SK-N-SH (cell line): ENCODE data around the gene HIPK2. TPM values are rescaled to one million over a fixed set of nuclear protein-coding genes. Genes with fewer than 3 reads are reported as not detected.

Experiments used
- CTCF ChIA-PET: fragments of 300-600, 350-600 bp; formaldehyde crosslinking; extraction: SDS; loops from one replicate; lab custom pipeline; 2021; lab: Yijun Ruan, JAX
- POLR2A ChIA-PET: fragments of 350-600 bp; sonication (Branson Sonifier 250); formaldehyde crosslinking; extraction: SDS; loops from one replicate; lab custom pipeline; 2020; ENCODE audit warnings: antibody characterized with exemption, inconsistent platforms; lab: Yijun Ruan, JAX
- DNase-seq: peaks from one replicate; pipeline ENCODE4 v3.0.0; 2012
- H2AFZ ChIP-seq: fragments of 200-600 bp; sonication (generic); 2 replicates; pipeline ENCODE4 v1.8.1; 2016; ENCODE audit warnings: antibody characterized with exemption, mild to moderate bottlenecking, low read depth
- H3F3A ChIP-seq: fragments of 200-600 bp; sonication (generic); replicated peaks from 2 replicates; pipeline ENCODE3; 2016; ENCODE audit warnings: antibody characterized with exemption, mild to moderate bottlenecking; ENCODE audit not compliant: insufficient read depth
- H3K27ac ChIP-seq, 2 experiments: fragments of 200-500 bp in 1 of 2; fragments of 200-600 bp in 1 of 2; sonication (Bioruptor generic) in 1 of 2; sonication (generic), shearing (Covaris generic) in 1 of 2; 2 replicates each; pipeline versions ENCODE4 v1.5.1 to v1.6.1; 2014 to 2016; ENCODE audit warnings: low read depth in 2 of 2, inconsistent platforms in 1 of 2, low read length in 1 of 2, mild to moderate bottlenecking in 1 of 2, mixed read lengths in 1 of 2
- H3K27me3 ChIP-seq: fragments of 200-600 bp; sonication (generic), shearing (Covaris generic); 2 replicates; pipeline ENCODE4 v1.6.1; 2016; ENCODE audit warnings: mixed run types; ENCODE audit not compliant: insufficient read depth
- H3K36me3 ChIP-seq, 2 experiments: fragments of 200-500 bp in 1 of 2; fragments of 200-600 bp in 1 of 2; sonication (Bioruptor generic) in 1 of 2; sonication (generic) in 1 of 2; replicated peaks in 1 of 2; 2 replicates each; pipeline versions ENCODE3 to v1.5.1; 2014 to 2016; ENCODE audit warnings: low read length in 1 of 2, mild to moderate bottlenecking in 1 of 2; ENCODE audit not compliant: insufficient read depth in 2 of 2, control insufficient read depth in 1 of 2
- H3K4me1 ChIP-seq, 2 experiments: fragments of 200-500 bp in 1 of 2; fragments of 200-600 bp in 1 of 2; sonication (Bioruptor generic) in 1 of 2; sonication (generic), shearing (Covaris generic) in 1 of 2; 2 replicates each; pipeline versions ENCODE4 v1.5.1 to v1.6.1; 2014 to 2016; ENCODE audit warnings: low read depth in 1 of 2, low read length in 1 of 2, mixed run types in 1 of 2; ENCODE audit not compliant: insufficient read depth in 2 of 2, control insufficient read depth in 1 of 2
- H3K4me2 ChIP-seq: fragments of 200-600 bp; sonication (generic), shearing (Covaris generic); 2 replicates; pipeline ENCODE4 v1.6.1; 2017; ENCODE audit warnings: mixed run types
- H3K4me3 ChIP-seq, 2 experiments: fragments of 200-500 bp in 1 of 2; fragments of 200-600 bp in 1 of 2; sonication (Bioruptor generic) in 1 of 2; sonication (generic), shearing (Covaris generic) in 1 of 2; 2 replicates each; pipeline versions ENCODE4 v1.5.1 to v1.8.1; 2014 to 2016; ENCODE audit warnings: low read depth in 2 of 2, inconsistent platforms in 1 of 2, low read length in 1 of 2, mild to moderate bottlenecking in 1 of 2, mixed read lengths in 1 of 2, moderate library complexity in 1 of 2
- H3K79me2 ChIP-seq: fragments of 200-600 bp; sonication (generic); 2 replicates; pipeline ENCODE4 v1.8.1; 2017; ENCODE audit warnings: mild to moderate bottlenecking; ENCODE audit not compliant: insufficient read depth
- H3K9ac ChIP-seq: fragments of 200-600 bp; sonication (generic); 2 replicates; pipeline ENCODE4 v1.6.1; 2017; ENCODE audit warnings: mixed run types
- H3K9me2 ChIP-seq: fragments of 200-600 bp; sonication (generic); 2 replicates; pipeline ENCODE4 v1.6.1; 2017; ENCODE audit warnings: mixed run types
- H3K9me3 ChIP-seq: fragments of 200-600 bp; sonication (generic); 2 replicates; pipeline ENCODE4 v1.6.1; 2017; ENCODE audit warnings: mixed run types, mild to moderate bottlenecking, moderate library complexity
- H4K20me1 ChIP-seq: fragments of 200-600 bp; sonication (generic); 2 replicates; pipeline ENCODE4 v1.6.1; 2017; ENCODE audit warnings: mild to moderate bottlenecking, mixed run types; ENCODE audit not compliant: insufficient read depth
- EP300 ChIP-seq, 2 experiments: IDR thresholded peaks; 2 replicates each; pipeline versions ENCODE4 v1.4.0 to v1.6.1; 2012; ENCODE audit warnings: borderline replicate concordance in 1 of 2, low read depth in 1 of 2, low read length in 1 of 2
- FOXJ3 ChIP-seq: sonication (generic); formaldehyde crosslinking; IDR thresholded peaks from 2 replicates; pipeline ENCODE4 v1.5.1; 2020; ENCODE audit warnings: mild to moderate bottlenecking, missing genetic modification reagents
- GABPA ChIP-seq: IDR thresholded peaks from 2 replicates; pipeline ENCODE4 v1.4.0; 2012; ENCODE audit warnings: low read depth, mild to moderate bottlenecking
- IRF3 ChIP-seq: fragments of 150-350 bp; IDR thresholded peaks from 2 replicates; pipeline ENCODE4 v1.6.1; 2016; ENCODE audit warnings: mild to moderate bottlenecking, low read depth, low read length
- MEF2A ChIP-seq: IDR thresholded peaks from 2 replicates; pipeline ENCODE4 v1.4.0; 2012; ENCODE audit warnings: low read depth, borderline replicate concordance
- MXI1 ChIP-seq: IDR thresholded peaks from 2 replicates; pipeline ENCODE4 v1.6.1; 2012; ENCODE audit warnings: mild to moderate bottlenecking, low read depth, low read length, improper control_type of control experiment
- NFIC ChIP-seq: IDR thresholded peaks from 2 replicates; pipeline ENCODE4 v1.4.0; 2012; ENCODE audit warnings: borderline replicate concordance
- NRF1 ChIP-seq: IDR thresholded peaks from 2 replicates; pipeline ENCODE4 v1.6.1; 2012; ENCODE audit warnings: low read depth, mild to moderate bottlenecking, low read length
- PBX3 ChIP-seq: IDR thresholded peaks from 2 replicates; pipeline ENCODE4; 2012
- RFX5 ChIP-seq: IDR thresholded peaks from 2 replicates; pipeline ENCODE4 v1.6.1; 2012; ENCODE audit warnings: mild to moderate bottlenecking, improper control_type of control experiment, low read length
- RXRA ChIP-seq: IDR thresholded peaks from 2 replicates; pipeline ENCODE4 v1.4.0; 2012; ENCODE audit warnings: low read depth, mild to moderate bottlenecking, borderline replicate concordance
- SMC3 ChIP-seq: IDR thresholded peaks from 2 replicates; pipeline ENCODE4 v1.6.1; 2012; ENCODE audit warnings: low read depth, low read length, improper control_type of control experiment
- USF2 ChIP-seq: fragments of 150-350 bp; IDR thresholded peaks from 2 replicates; pipeline ENCODE4 v1.6.1; 2017; ENCODE audit warnings: antibody characterized with exemption, low read length, low read depth, borderline replicate concordance
- YY1 ChIP-seq: IDR thresholded peaks from 2 replicates; pipeline ENCODE4 v1.4.0; 2012; ENCODE audit warnings: low read depth, mild to moderate bottlenecking
- ZBTB33 ChIP-seq: IDR thresholded peaks from 2 replicates; pipeline ENCODE4 v1.4.0; 2012; ENCODE audit warnings: low read depth, borderline replicate concordance
- WGBS: methylation state at CpG from one replicate; pipeline ENCODE4 v1.1.6; 2017; ENCODE audit warnings: low lambda C conversion rate; 5-methylcytosine and 5-hydroxymethylcytosine counted together
- polyA plus RNA-seq, 3 experiments: library from polyadenylated mRNA; depleted of rRNA; stranded (reverse); fragments of >200 nt; gene quantifications; 2 replicates each; pipeline ENCODE4 v1.2.3, GENCODE V29; 2012
- TF ChIP-seq, protein P1 (sequence below): IDR thresholded peaks from 2 replicates; pipeline ENCODE4 v1.6.1; 2012; ENCODE audit warnings: mild to moderate bottlenecking, low read depth, low read length, moderate library complexity

The HIPK2 gene
- polyA plus RNA-seq, 1 of the 3 experiments (the other 2 are of a cell fraction): 14.2 TPM

DNA sequence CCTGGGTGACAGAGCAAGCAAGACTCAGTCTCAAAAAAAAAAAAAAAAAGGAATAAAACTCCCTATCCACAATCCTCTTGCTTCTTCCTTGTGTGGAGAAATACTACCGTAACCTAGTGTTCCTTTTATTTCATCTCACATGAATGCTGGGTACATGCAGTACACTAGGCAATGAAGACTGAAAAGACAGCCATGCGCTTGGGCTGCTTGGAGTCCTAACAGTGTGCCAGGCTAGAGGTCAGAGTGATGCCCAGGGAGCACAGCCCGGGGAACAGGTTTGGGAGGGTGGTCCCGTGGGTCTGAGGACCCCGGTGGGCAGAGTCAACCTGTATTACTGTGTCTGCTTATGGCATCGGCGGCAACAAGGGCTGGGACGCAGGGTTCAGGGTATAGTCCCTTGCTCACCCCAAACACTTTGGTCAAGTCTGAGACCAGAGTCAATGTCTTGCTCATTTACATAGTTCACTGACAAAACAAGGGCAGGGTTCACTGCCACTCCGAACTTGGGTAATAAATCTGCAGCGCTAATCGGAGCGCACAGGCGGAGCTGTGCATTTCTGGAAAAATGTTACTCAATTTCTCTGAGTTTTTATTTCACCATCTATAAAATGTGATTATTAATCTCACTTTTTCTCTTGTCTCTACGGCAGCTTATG lies 136.3 kb downstream of the HIPK2 start:
- TF ChIP-seq MXI1 (no peak), RXRA (no peak), FOXJ3 (CRISPR knock-in tag) (no peak), NFIC (no peak), IRF3 (no peak), PBX3 (no peak), USF2 (no peak), SMC3 (no peak), ZBTB33 (no peak), GABPA (no peak), EP300 (IDR thresholded peaks at IDR 0.05; ENCODE audit: borderline replicate concordance in 1 of 2, low read depth in 1 of 2, low read length in 1 of 2) (no peak), MEF2A (no peak), NRF1 (no peak), YY1 (no peak), RFX5 (no peak)
- TF ChIP-seq, protein P1, sequence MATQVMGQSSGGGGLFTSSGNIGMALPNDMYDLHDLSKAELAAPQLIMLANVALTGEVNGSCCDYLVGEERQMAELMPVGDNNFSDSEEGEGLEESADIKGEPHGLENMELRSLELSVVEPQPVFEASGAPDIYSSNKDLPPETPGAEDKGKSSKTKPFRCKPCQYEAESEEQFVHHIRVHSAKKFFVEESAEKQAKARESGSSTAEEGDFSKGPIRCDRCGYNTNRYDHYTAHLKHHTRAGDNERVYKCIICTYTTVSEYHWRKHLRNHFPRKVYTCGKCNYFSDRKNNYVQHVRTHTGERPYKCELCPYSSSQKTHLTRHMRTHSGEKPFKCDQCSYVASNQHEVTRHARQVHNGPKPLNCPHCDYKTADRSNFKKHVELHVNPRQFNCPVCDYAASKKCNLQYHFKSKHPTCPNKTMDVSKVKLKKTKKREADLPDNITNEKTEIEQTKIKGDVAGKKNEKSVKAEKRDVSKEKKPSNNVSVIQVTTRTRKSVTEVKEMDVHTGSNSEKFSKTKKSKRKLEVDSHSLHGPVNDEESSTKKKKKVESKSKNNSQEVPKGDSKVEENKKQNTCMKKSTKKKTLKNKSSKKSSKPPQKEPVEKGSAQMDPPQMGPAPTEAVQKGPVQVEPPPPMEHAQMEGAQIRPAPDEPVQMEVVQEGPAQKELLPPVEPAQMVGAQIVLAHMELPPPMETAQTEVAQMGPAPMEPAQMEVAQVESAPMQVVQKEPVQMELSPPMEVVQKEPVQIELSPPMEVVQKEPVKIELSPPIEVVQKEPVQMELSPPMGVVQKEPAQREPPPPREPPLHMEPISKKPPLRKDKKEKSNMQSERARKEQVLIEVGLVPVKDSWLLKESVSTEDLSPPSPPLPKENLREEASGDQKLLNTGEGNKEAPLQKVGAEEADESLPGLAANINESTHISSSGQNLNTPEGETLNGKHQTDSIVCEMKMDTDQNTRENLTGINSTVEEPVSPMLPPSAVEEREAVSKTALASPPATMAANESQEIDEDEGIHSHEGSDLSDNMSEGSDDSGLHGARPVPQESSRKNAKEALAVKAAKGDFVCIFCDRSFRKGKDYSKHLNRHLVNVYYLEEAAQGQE: no peak

More for the DNA sequence above, 136.3 kb downstream of the HIPK2 start:
- Histone ChIP-seq H4K20me1 (peaks cover 59% of the 10 kb centered on the region), H3K79me2 (peaks cover 81% of the 10 kb centered on the region), H3K9me3 (no peaks in the 10 kb centered on the region), H3F3A (no peaks in the 10 kb centered on the region), H3K4me3 (no peak overlapping the region), H3K9me2 (no peaks in the 10 kb centered on the region), H3K27me3 (no peaks in the 10 kb centered on the region), H3K36me3 (peaks cover 10 to 13% of the 10 kb centered on the region in 2 experiments), H3K4me2 (no peak overlapping the region), H3K9ac (no peak overlapping the region), H3K4me1 (no peaks in the 10 kb centered on the region), H2AFZ (no peak overlapping the region), H3K27ac (no peak overlapping the region)
- DNase-seq: no peak
- CTCF ChIA-PET: interaction anchor here (0.9 to 4.2 kb wide), 7 partner anchors 10 to 364 kb away, joined by 3 to 26 read pairs (median 9); no protein-coding TSS in a partner anchor
- POLR2A ChIA-PET: no interaction called here
- WGBS: 98% methylated on average over 14 of the region's 14 CpGs
